Neuronal stem cell (in vitro differentiated cells): ENCODE data around the gene COX6B1.

Experiments used
- DNase-seq: peaks from one replicate; pipeline ENCODE4 v3.0.0-alpha.2; 2013; ENCODE audit warnings: low spot score
- H2AFZ ChIP-seq: one replicate; pipeline ENCODE4 v1.6.1; 2013; ENCODE audit warnings: mild to moderate bottlenecking, low read length, inconsistent platforms
- H2AK5ac ChIP-seq: 2 replicates; pipeline ENCODE4 v1.6.1; 2013; ENCODE audit warnings: low read depth, mild to moderate bottlenecking, inconsistent platforms, low read length, moderate library complexity, mixed read lengths
- H2BK120ac ChIP-seq: 2 replicates; pipeline ENCODE4 v1.6.1; 2013; ENCODE audit warnings: low read depth, mild to moderate bottlenecking, inconsistent platforms, low read length, moderate library complexity, mixed read lengths
- H2BK12ac ChIP-seq: one replicate; pipeline ENCODE4 v1.6.1; 2013; ENCODE audit warnings: low read length, inconsistent platforms
- H2BK15ac ChIP-seq: 2 replicates; pipeline ENCODE4 v1.6.1; 2013; ENCODE audit warnings: mild to moderate bottlenecking, low read length, inconsistent platforms, mixed read lengths
- H2BK5ac ChIP-seq: one replicate; pipeline ENCODE4 v1.6.1; 2013; ENCODE audit warnings: inconsistent platforms, mild to moderate bottlenecking, low read length, moderate library complexity
- H3K14ac ChIP-seq: one replicate; pipeline ENCODE4 v1.6.1; 2013; ENCODE audit warnings: low read length, inconsistent platforms
- H3K18ac ChIP-seq: 2 replicates; pipeline ENCODE4 v1.6.1; 2013; ENCODE audit warnings: low read length, inconsistent platforms
- H3K23ac ChIP-seq: 2 replicates; pipeline ENCODE4 v1.6.1; 2013; ENCODE audit warnings: low read depth, mild to moderate bottlenecking, mixed read lengths, low read length, inconsistent platforms; ENCODE audit not compliant: poor library complexity
- H3K27ac ChIP-seq: replicated peaks from 3 replicates; pipeline ENCODE4 v1.5.1; 2013; ENCODE audit warnings: low read length, inconsistent platforms
- H3K27me3 ChIP-seq, 3 experiments: 2 replicates each; pipeline ENCODE4 v1.6.1; 2013; ENCODE audit warnings: low read length in 3 of 3, mild to moderate bottlenecking in 2 of 3, inconsistent platforms in 1 of 3, low read depth in 1 of 3, mixed read lengths in 1 of 3, moderate library complexity in 1 of 3; ENCODE audit not compliant: control insufficient read depth in 3 of 3, insufficient read depth in 3 of 3
- H3K36me3 ChIP-seq, 2 donors: replicated peaks in 1 of 2; 2 replicates each; pipeline ENCODE4 v1.6.1; 2013; ENCODE audit warnings: low read length in 2 of 2; ENCODE audit not compliant: control insufficient read depth in 2 of 2, insufficient read depth in 2 of 2
- H3K4ac ChIP-seq: 2 replicates; pipeline ENCODE4 v1.6.1; 2013; ENCODE audit warnings: inconsistent platforms, mild to moderate bottlenecking, low read length, moderate library complexity
- H3K4me1 ChIP-seq, 2 donors: 1 replicate in 1 of 2; 2 replicates in 1 of 2; pipeline ENCODE4 v1.6.1; 2013; ENCODE audit warnings: low read length in 2 of 2, low read depth in 1 of 2; ENCODE audit not compliant: control insufficient read depth in 2 of 2, insufficient read depth in 1 of 2
- H3K4me2 ChIP-seq: one replicate; pipeline ENCODE4 v1.6.1; 2013; ENCODE audit warnings: mild to moderate bottlenecking, low read length, inconsistent platforms; ENCODE audit not compliant: insufficient read depth, poor library complexity, severe bottlenecking
- H3K4me3 ChIP-seq, 2 donors: 2 replicates each; pipeline ENCODE4 v1.5.1; 2013; ENCODE audit warnings: low read length in 2 of 2, mild to moderate bottlenecking in 2 of 2, inconsistent platforms in 1 of 2, moderate library complexity in 1 of 2
- H3K79me1 ChIP-seq: one replicate; pipeline ENCODE4 v1.6.1; 2013; ENCODE audit warnings: low read depth, mild to moderate bottlenecking, inconsistent platforms, low read length, moderate library complexity
- H3K9ac ChIP-seq: one replicate; pipeline ENCODE4 v1.6.1; 2013; ENCODE audit warnings: mild to moderate bottlenecking, low read depth, low read length, inconsistent platforms; ENCODE audit not compliant: poor library complexity
- H3K9me3 ChIP-seq, 2 donors: replicated peaks in 1 of 2; 2 replicates each; pipeline versions ENCODE3 to v1.6.1; 2013; ENCODE audit warnings: low read length in 2 of 2, mild to moderate bottlenecking in 2 of 2, inconsistent platforms in 1 of 2, low read depth in 1 of 2, mixed read lengths in 1 of 2, moderate library complexity in 1 of 2; ENCODE audit not compliant: control insufficient read depth in 2 of 2, insufficient read depth in 1 of 2
- H4K8ac ChIP-seq: one replicate; pipeline ENCODE4 v1.6.1; 2013; ENCODE audit warnings: low read depth, mild to moderate bottlenecking, inconsistent platforms, low read length, moderate library complexity
- H4K91ac ChIP-seq: one replicate; pipeline ENCODE4 v1.6.1; 2013; ENCODE audit warnings: low read length, low read depth, mild to moderate bottlenecking, inconsistent platforms; ENCODE audit not compliant: poor library complexity
- WGBS, 2 donors: extraction: QIAGEN DNeasy Blood & Tissue Kit; methylation state at CpG; one replicate each; pipeline ENCODE4 v1.1.7; 2013; ENCODE audit warnings: missing lambda C conversion rate in 2 of 2, mixed read lengths in 1 of 2; ENCODE audit not compliant: insufficient read length in 2 of 2, insufficient replicate concordance in 1 of 2; ENCODE audit errors: extremely low coverage in 2 of 2; 5-methylcytosine and 5-hydroxymethylcytosine counted together

The COX6B1 gene

GRCh38 chr19:35669974-35670373, 21.9 kb downstream of the COX6B1 start:
- Histone ChIP-seq H3K36me3 (no peaks in the 10 kb centered on the region), H3K9me3 (peaks cover 0 to 3% of the 10 kb centered on the region in 2 donors), H3K79me1 (no peaks in the 10 kb centered on the region), H2BK15ac (no peak overlapping the region), H2BK120ac (no peak overlapping the region), H2BK5ac (no peak overlapping the region), H2BK12ac (peak overlapping the region; percentile 82), H3K9ac (no peak overlapping the region), H3K23ac (peak overlapping the region; percentile 80), H3K4me1 (peaks cover 0 to 5% of the 10 kb centered on the region in 2 donors), H3K18ac (peak overlapping the region; percentile 17), H3K4me3 (peak overlapping the region in 1 of 2 donors; percentile 16), H2AK5ac (peak overlapping the region; percentile 94), H3K14ac (no peak overlapping the region), H3K4ac (no peak overlapping the region), H3K27me3 (peaks cover 0 to 15% (median 10%) of the 10 kb centered on the region in 3 experiments), H3K4me2 (no peak overlapping the region), H2AFZ (no peak overlapping the region), H3K27ac (no peak overlapping the region), H4K91ac (no peak overlapping the region), H4K8ac (no peak overlapping the region)
- DNase-seq: no peak
- WGBS, 2 donors: no CpG with 5 or more reads among the region's 4 CpGs

- no peak overlapping the region for H3K9ac ChIP-seq
- H2BK5ac ChIP-seq: no peak overlapping the region
- H3K4ac ChIP-seq: no peak overlapping the region
- H3K4me2 ChIP-seq: no peak overlapping the region
- no peak overlapping the region for H3K23ac ChIP-seq
- no peaks in the 10 kb centered on the region for H3K79me1 ChIP-seq
- DNase-seq: no peak
- no peak overlapping the region for H3K27ac ChIP-seq
- no peak overlapping the region for H3K18ac ChIP-seq
- H2BK12ac ChIP-seq: no peak overlapping the region
- no peak overlapping the region for H4K91ac ChIP-seq
- WGBS, 2 donors: no CpG with 5 or more reads among the region's 1 CpG
- H3K4me3 ChIP-seq: no peak overlapping the region
- H2AK5ac ChIP-seq: no peak overlapping the region
- H3K4me1 ChIP-seq: peaks cover 0 to 5% of the 10 kb centered on the region in 2 donors
- no peak overlapping the region for H2BK120ac ChIP-seq
- no peak overlapping the region for H3K14ac ChIP-seq
- no peak overlapping the region for H4K8ac ChIP-seq
- no peak overlapping the region for H2BK15ac ChIP-seq
- no peak overlapping the region for H2AFZ ChIP-seq
- H3K9me3 ChIP-seq: peaks cover 0 to 3% of the 10 kb centered on the region in 2 donors
- H3K36me3 ChIP-seq: no peaks in the 10 kb centered on the region
- H3K27me3 ChIP-seq: peaks cover 0 to 18% (median 10%) of the 10 kb centered on the region in 3 experiments
These were observed 22.6 kb downstream of the COX6B1 start for GRCh38 chr19:35670686-35671085.

- Histone ChIP-seq H2BK120ac (no peak overlapping the region), H3K14ac (no peak overlapping the region), H4K91ac (no peak overlapping the region), H2AFZ (no peak overlapping the region), H3K79me1 (no peaks in the 10 kb centered on the region), H3K23ac (no peak overlapping the region), H2BK5ac (no peak overlapping the region), H3K4ac (no peak overlapping the region), H3K4me3 (no peak overlapping the region), H3K18ac (no peak overlapping the region), H3K4me1 (peaks cover 0 to 5% of the 10 kb centered on the region in 2 donors), H3K4me2 (no peak overlapping the region), H3K27me3 (peaks cover 0 to 18% (median 10%) of the 10 kb centered on the region in 3 experiments), H3K9me3 (peaks cover 0 to 3% of the 10 kb centered on the region in 2 donors), H3K9ac (no peak overlapping the region), H2AK5ac (no peak overlapping the region), H4K8ac (no peak overlapping the region), H3K27ac (no peak overlapping the region), H2BK12ac (no peak overlapping the region), H2BK15ac (no peak overlapping the region), H3K36me3 (no peaks in the 10 kb centered on the region)
- WGBS, 2 donors: no CpG with 5 or more reads among the region's 3 CpGs
- no peak for DNase-seq
These were observed 23.7 kb downstream of the COX6B1 start for GRCh38 chr19:35671818-35672217.

- Histone ChIP-seq H3K18ac (peak overlapping the region; percentile 84), H2BK120ac (no peak overlapping the region), H3K27ac (no peak overlapping the region), H3K23ac (peak overlapping the region; percentile 52), H2BK12ac (peak overlapping the region; percentile 30), H2AK5ac (no peak overlapping the region), H3K27me3 (peaks cover 0 to 18% (median 10%) of the 10 kb centered on the region in 3 experiments), H4K91ac (no peak overlapping the region), H3K4ac (no peak overlapping the region), H3K4me1 (peaks cover 0 to 5% of the 10 kb centered on the region in 2 donors), H3K36me3 (no peaks in the 10 kb centered on the region), H2AFZ (peak overlapping the region; percentile 92), H3K9me3 (peaks cover 0 to 3% of the 10 kb centered on the region in 2 donors), H4K8ac (peak overlapping the region; percentile 86), H3K9ac (peak overlapping the region; percentile 88), H3K79me1 (no peaks in the 10 kb centered on the region), H3K4me2 (peak overlapping the region; percentile 58), H3K4me3 (peak overlapping the region; percentile 22 to 77), H2BK5ac (no peak overlapping the region), H3K14ac (no peak overlapping the region), H2BK15ac (no peak overlapping the region)
- no peak for DNase-seq
- no CpG with 5 or more reads among the region's 39 CpGs for WGBS, 2 donors
These were observed 25.1 kb downstream of the COX6B1 start for GRCh38 chr19:35673121-35673804.
